ENCODE results near the gene CD1C. TPM values are rescaled to one million over a fixed set of nuclear protein-coding genes. Genes with fewer than 3 reads are reported as not detected.
"Not testable (repeated sequence)": the region's sequence is repeated elsewhere in the genome, so short reads cannot be mapped to it uniquely, and the experiment has no call there.

The CD1C gene
- total and polyA plus RNA-seq, 2 experiments from 2014 or later: not detected

DNA sequence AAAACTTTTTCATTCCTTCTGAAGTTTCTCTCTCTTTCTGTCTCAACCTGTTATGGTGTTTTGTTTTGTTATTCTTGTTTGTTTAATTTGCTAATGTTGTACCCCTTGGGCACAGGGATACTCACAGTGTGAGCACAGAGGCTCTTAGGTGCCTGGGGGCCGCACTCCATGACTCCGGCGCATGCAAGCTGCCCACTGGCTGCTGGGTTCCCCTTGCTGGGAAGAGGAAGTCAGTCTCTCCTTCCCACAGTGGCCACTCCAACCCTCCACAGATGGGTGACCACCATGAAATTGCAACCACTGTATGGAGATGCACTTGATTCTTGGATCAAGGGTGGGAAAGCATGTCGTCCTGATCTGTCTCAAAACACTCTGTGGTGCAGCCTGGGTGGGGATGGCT is 40.1 kb upstream of the CD1C start:
- H2AFZ ChIP-seq: no peak overlapping the region
- H3K4me1 ChIP-seq (ENCODE audit: insufficient read depth): no peaks in the 10 kb centered on the region
- H4K20me1 ChIP-seq (ENCODE audit: insufficient read depth, poor library complexity, severe bottlenecking): no peaks in the 10 kb centered on the region
- no peak for TF ChIP-seq EZH2 (IDR thresholded peaks at IDR 0.05; ENCODE audit: borderline replicate concordance)
- TF ChIP-seq CTCF (IDR thresholded peaks at IDR 0.05; ENCODE audit: poor library complexity): no peak
- no peak for TF ChIP-seq EZH2phosphoT487 (IDR thresholded peaks at IDR 0.05; ENCODE audit: low read depth, severe bottlenecking, unreplicated experiment)
- no peak overlapping the region for H3K4me3 ChIP-seq
- H3K9me3 ChIP-seq (ENCODE audit: low read depth): no peaks in the 10 kb centered on the region
- no peaks in the 10 kb centered on the region for H3K36me3 ChIP-seq (replicated peaks; ENCODE audit: insufficient read depth, low read depth)
- no peaks in the 10 kb centered on the region for H3K79me2 ChIP-seq
- 97% methylated on average over 4 of the region's 4 CpGs for WGBS (ENCODE audit: low lambda C conversion rate, missing lambda C conversion rate)
- H3K9me2 ChIP-seq (replicated peaks; ENCODE audit: insufficient read depth): no peaks in the 10 kb centered on the region
- H3K27me3 ChIP-seq: no peaks in the 10 kb centered on the region
- no peak for DNase-seq (ENCODE audit: low spot score)
- no peak overlapping the region for H3K4me2 ChIP-seq
- no peak overlapping the region for H3K27ac ChIP-seq

- H2AFZ ChIP-seq: no peak overlapping the region
- no peaks in the 10 kb centered on the region for H3K9me2 ChIP-seq (replicated peaks; ENCODE audit: insufficient read depth)
- no peaks in the 10 kb centered on the region for H4K20me1 ChIP-seq (ENCODE audit: insufficient read depth, poor library complexity, severe bottlenecking)
- no peaks in the 10 kb centered on the region for H3K36me3 ChIP-seq (replicated peaks; ENCODE audit: insufficient read depth, low read depth)
- H3K4me1 ChIP-seq (ENCODE audit: insufficient read depth): no peaks in the 10 kb centered on the region
- TF ChIP-seq CTCF (IDR thresholded peaks at IDR 0.05; ENCODE audit: poor library complexity) (no peak), EZH2 (IDR thresholded peaks at IDR 0.05; ENCODE audit: borderline replicate concordance) (no peak), EZH2phosphoT487 (IDR thresholded peaks at IDR 0.05; ENCODE audit: low read depth, severe bottlenecking, unreplicated experiment) (no peak)
- H3K27me3 ChIP-seq: no peaks in the 10 kb centered on the region
- no peak for DNase-seq (ENCODE audit: low spot score)
- H3K4me2 ChIP-seq: no peak overlapping the region
- H3K9me3 ChIP-seq (ENCODE audit: low read depth): no peaks in the 10 kb centered on the region
- H3K4me3 ChIP-seq: no peak overlapping the region
- H3K27ac ChIP-seq: no peak overlapping the region
- no peaks in the 10 kb centered on the region for H3K79me2 ChIP-seq
- WGBS (ENCODE audit: low lambda C conversion rate, missing lambda C conversion rate): 57% methylated on average over 2 of the region's 2 CpGs
These were observed 38.6 kb upstream of the CD1C start for GRCh38 chr1:158251163-158251562.

DNA sequence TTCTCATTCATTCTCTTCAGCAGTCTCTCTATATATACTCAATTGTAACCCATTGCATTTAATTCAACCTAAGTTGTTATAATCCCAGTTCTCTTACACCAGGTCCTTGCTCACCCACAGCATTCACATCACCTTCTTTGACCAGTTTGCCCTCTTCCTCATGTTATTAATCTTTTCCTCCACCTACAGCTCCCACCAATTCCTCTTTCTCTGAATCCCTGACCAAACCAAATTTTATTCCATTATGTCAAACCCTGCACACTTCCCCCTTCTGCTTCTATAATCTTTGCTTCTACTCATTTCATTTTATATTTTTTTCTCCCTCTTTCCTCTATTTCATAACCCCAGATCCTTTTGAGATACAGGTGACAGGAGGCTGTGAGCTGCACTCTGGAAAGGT is 34.1 kb upstream of the CD1C start:
- no peak for DNase-seq (ENCODE audit: low spot score)
- TF ChIP-seq EZH2 (IDR thresholded peaks at IDR 0.05; ENCODE audit: borderline replicate concordance) (no peak), CTCF (IDR thresholded peaks at IDR 0.05; ENCODE audit: poor library complexity) (no peak), EZH2phosphoT487 (IDR thresholded peaks at IDR 0.05; ENCODE audit: low read depth, severe bottlenecking, unreplicated experiment) (no peak)

GRCh38 chr1:158256747-158257146 is 33.0 kb upstream of the CD1C start:
- not testable (repeated sequence) for H3K4me3 ChIP-seq; H3K79me2 ChIP-seq; H2AFZ ChIP-seq; H3K27me3 ChIP-seq; H3K4me1 ChIP-seq (ENCODE audit: insufficient read depth); H3K9me3 ChIP-seq (ENCODE audit: low read depth); H3K9me2 ChIP-seq (replicated peaks; ENCODE audit: insufficient read depth); H4K20me1 ChIP-seq (ENCODE audit: insufficient read depth, poor library complexity, severe bottlenecking); H3K27ac ChIP-seq; H3K36me3 ChIP-seq (replicated peaks; ENCODE audit: insufficient read depth, low read depth); H3K4me2 ChIP-seq; DNase-seq (ENCODE audit: low spot score)
- WGBS (ENCODE audit: low lambda C conversion rate, missing lambda C conversion rate): 87% methylated on average over 9 of the region's 9 CpGs

More for the DNA sequence above, 34.1 kb upstream of the CD1C start:
- Histone ChIP-seq H3K27ac (no peak overlapping the region), H3K27me3 (no peaks in the 10 kb centered on the region), H3K9me3 (ENCODE audit: low read depth) (no peaks in the 10 kb centered on the region), H4K20me1 (ENCODE audit: insufficient read depth, poor library complexity, severe bottlenecking) (no peaks in the 10 kb centered on the region), H3K79me2 (no peaks in the 10 kb centered on the region), H3K4me2 (no peak overlapping the region), H3K36me3 (replicated peaks; ENCODE audit: insufficient read depth, low read depth) (no peaks in the 10 kb centered on the region), H3K4me1 (ENCODE audit: insufficient read depth) (no peaks in the 10 kb centered on the region), H3K4me3 (no peak overlapping the region), H2AFZ (no peak overlapping the region), H3K9me2 (replicated peaks; ENCODE audit: insufficient read depth) (no peaks in the 10 kb centered on the region)

All from hepatocyte (in vitro differentiated cells).